IMR-90 (cell line): Measurements from ENCODE around the gene HES1. TPM values are rescaled to one million over a fixed set of nuclear protein-coding genes. Genes with fewer than 3 reads are reported as not detected.

Experiments used
- ATAC-seq: fragments of 200-7000 bp; cut with Tn5 transposase; 2 replicates; pipeline ENCODE4 v1.9.1; 2020; ENCODE audit warnings: low read depth, mild to moderate bottlenecking, moderate library complexity
- BruUV-seq: library from RNA; stranded (reverse); fragments of 400-500 nt; replicated peaks from 2 replicates; lab custom pipeline; 2021; lab: Mats Ljungman, UMichigan
- CTCF ChIA-PET: fragments of 300-600 bp; formaldehyde crosslinking; extraction: SDS; loops from one replicate; lab custom pipeline; 2021; ENCODE audit warnings: antibody characterized with exemption; lab: Yijun Ruan, JAX
- POLR2A ChIA-PET: fragments of 300-600 bp; sonication (Branson Sonifier 250); formaldehyde crosslinking; loops from one replicate; lab custom pipeline; 2022; ENCODE audit warnings: antibody characterized with exemption; ENCODE audit not compliant: unreplicated experiment; lab: Charles Lee
- DNase-seq: peaks from one replicate; pipeline ENCODE4 v3.0.0; 2013
- H2AFZ ChIP-seq: replicated peaks from 2 replicates; pipeline ENCODE3; 2013; ENCODE audit warnings: low read length, mild to moderate bottlenecking; ENCODE audit not compliant: poor library complexity
- H2AK5ac ChIP-seq: 2 replicates; pipeline ENCODE4 v1.6.1; 2013; ENCODE audit warnings: low read depth, low read length, inconsistent platforms
- H2AK9ac ChIP-seq: replicated peaks from 2 replicates; pipeline ENCODE3; 2013; ENCODE audit warnings: mild to moderate bottlenecking, low read depth, low read length, moderate library complexity; ENCODE audit not compliant: poor library complexity
- H2BK120ac ChIP-seq: 2 replicates; pipeline ENCODE4 v1.6.1; 2013; ENCODE audit warnings: low read depth, low read length, inconsistent platforms
- H2BK15ac ChIP-seq: 3 replicates; pipeline ENCODE4 v1.6.1; 2013; ENCODE audit warnings: low read depth, low read length, inconsistent platforms
- H2BK20ac ChIP-seq: 2 replicates; pipeline ENCODE4 v1.6.1; 2013; ENCODE audit warnings: low read depth, mild to moderate bottlenecking, inconsistent platforms, low read length, moderate library complexity
- H2BK5ac ChIP-seq: 2 replicates; pipeline ENCODE4 v1.6.1; 2013; ENCODE audit warnings: mild to moderate bottlenecking, low read depth, low read length, inconsistent platforms; ENCODE audit not compliant: poor library complexity, severe bottlenecking
- H3K14ac ChIP-seq: replicated peaks from 2 replicates; pipeline ENCODE4 v1.6.1; 2013; ENCODE audit warnings: low read depth, low read length, inconsistent platforms
- H3K18ac ChIP-seq: 2 replicates; pipeline ENCODE4 v1.6.1; 2013; ENCODE audit warnings: low read depth, low read length, control low read depth
- H3K23ac ChIP-seq: 2 replicates; pipeline ENCODE4 v1.6.1; 2013; ENCODE audit warnings: low read depth, low read length, inconsistent platforms
- H3K27ac ChIP-seq: 2 replicates; pipeline ENCODE4 v1.5.1; 2013; ENCODE audit warnings: mild to moderate bottlenecking, control low read depth, low read length; ENCODE audit not compliant: insufficient read depth
- H3K27me3 ChIP-seq: 2 replicates; pipeline ENCODE4 v1.6.1; 2013; ENCODE audit warnings: low read length; ENCODE audit not compliant: control insufficient read depth, insufficient read depth
- H3K36me3 ChIP-seq: 2 replicates; pipeline ENCODE4 v1.6.1; 2013; ENCODE audit warnings: low read length, mixed read lengths; ENCODE audit not compliant: control insufficient read depth, insufficient read depth
- H3K4ac ChIP-seq: 2 replicates; pipeline ENCODE4 v1.6.1; 2013; ENCODE audit warnings: low read depth, low read length, inconsistent platforms
- H3K4me1 ChIP-seq: 2 replicates; pipeline ENCODE4 v1.6.1; 2013; ENCODE audit warnings: low read length, mixed read lengths; ENCODE audit not compliant: control insufficient read depth, insufficient read depth
- H3K4me2 ChIP-seq: 2 replicates; pipeline ENCODE4 v1.6.1; 2013; ENCODE audit warnings: low read depth, mild to moderate bottlenecking, control low read depth, low read length, moderate library complexity
- H3K4me3 ChIP-seq: 2 replicates; pipeline ENCODE4 v1.5.1; 2013; ENCODE audit warnings: low read depth, mild to moderate bottlenecking, control low read depth, low read length, moderate library complexity; ENCODE audit not compliant: insufficient read depth
- H3K56ac ChIP-seq: 2 replicates; pipeline ENCODE4 v1.6.1; 2013; ENCODE audit warnings: low read length, inconsistent platforms; ENCODE audit not compliant: insufficient read depth; ENCODE audit errors: extremely low read depth
- H3K79me1 ChIP-seq, 2 experiments: 2 replicates each; pipeline ENCODE4 v1.6.1; 2013; ENCODE audit warnings: low read length in 2 of 2, inconsistent platforms in 1 of 2, low read depth in 1 of 2
- H3K9ac ChIP-seq: 2 replicates; pipeline ENCODE4 v1.6.1; 2013; ENCODE audit warnings: low read depth, low read length, control low read depth
- H3K9me1 ChIP-seq: 2 replicates; pipeline ENCODE4 v1.6.1; 2013; ENCODE audit warnings: low read length, inconsistent platforms; ENCODE audit not compliant: insufficient read depth
- H3K9me3 ChIP-seq: 2 replicates; pipeline ENCODE4 v1.6.1; 2013; ENCODE audit warnings: low read length; ENCODE audit not compliant: control insufficient read depth, insufficient read depth
- H4K20me1 ChIP-seq: 2 replicates; pipeline ENCODE4 v1.6.1; 2013; ENCODE audit warnings: low read length, inconsistent platforms; ENCODE audit not compliant: insufficient read depth
- H4K5ac ChIP-seq: 2 replicates; pipeline ENCODE4 v1.6.1; 2013; ENCODE audit warnings: mild to moderate bottlenecking, low read depth, low read length, control low read depth
- H4K8ac ChIP-seq, 2 experiments: 2 replicates each; pipeline ENCODE4 v1.6.1; 2013; ENCODE audit warnings: low read depth in 2 of 2, low read length in 2 of 2, control low read depth in 1 of 2, inconsistent platforms in 1 of 2
- H4K91ac ChIP-seq: 2 replicates; pipeline ENCODE4 v1.6.1; 2013; ENCODE audit warnings: low read depth, low read length, inconsistent platforms; ENCODE audit not compliant: insufficient read depth
- CHD1 ChIP-seq: IDR thresholded peaks from 2 replicates; pipeline ENCODE4 v1.6.1; 2012; ENCODE audit warnings: low read depth, low read length, improper control_type of control experiment
- MXI1 ChIP-seq: IDR thresholded peaks from 2 replicates; pipeline ENCODE4 v1.6.1; 2012; ENCODE audit warnings: low read depth, mild to moderate bottlenecking, low read length, moderate library complexity, borderline replicate concordance
- NFE2L2 ChIP-seq: fragments of 150-350 bp; IDR thresholded peaks from 2 replicates; pipeline ENCODE4 v1.6.1; 2016; ENCODE audit warnings: low read depth, mild to moderate bottlenecking, low read length
- RAD21 ChIP-seq: IDR thresholded peaks from 2 replicates; pipeline ENCODE4 v1.6.1; 2012; ENCODE audit warnings: low read length, improper control_type of control experiment
- RCOR1 ChIP-seq: IDR thresholded peaks from 2 replicates; pipeline ENCODE4 v1.6.1; 2012; ENCODE audit warnings: mild to moderate bottlenecking, low read length, improper control_type of control experiment; ENCODE audit not compliant: insufficient replicate concordance
- RFX5 ChIP-seq: IDR thresholded peaks from 2 replicates; pipeline ENCODE4 v1.8.0; 2012; ENCODE audit warnings: low read depth, mild to moderate bottlenecking, low read length, moderate library complexity
- WGBS, 2 experiments: methylation state at CpG; one replicate each; pipeline versions ENCODE4 v1.1.5 to v1.1.7; 2013; ENCODE audit warnings: missing lambda C conversion rate in 2 of 2; ENCODE audit not compliant: insufficient read length in 1 of 2; ENCODE audit errors: extremely low coverage in 2 of 2; 5-methylcytosine and 5-hydroxymethylcytosine counted together
- dilution Hi-C: fragments of 300-500 bp; cut with HindIII; formaldehyde crosslinking; loops from one replicate; pipeline ENCODE4 v1.14.3; 2018; ENCODE audit warnings: low sequenced_read_pairs; ENCODE audit not compliant: unreplicated experiment
- in situ Hi-C: fragments of 300-500 bp; cut with MboI; formaldehyde crosslinking; loops from 3 replicates; pipeline ENCODE4 v1.14.3; 2019; ENCODE audit warnings: low sequenced_read_pairs, inconsistent platforms, mixed read lengths
- intact Hi-C: fragments of 100-400 bp; cut with micrococcal nuclease; formaldehyde crosslinking; loops from 2 replicates; pipeline ENCODE4 v1.10.0; 2022
- polyA plus RNA-seq, 3 experiments: library from polyadenylated mRNA; depleted of rRNA; stranded (reverse); fragments of >200 nt; gene quantifications; 2 replicates each; pipeline ENCODE4 v1.2.3, GENCODE V29; 2012; ENCODE audit warnings: low replicate concordance in 1 of 3
- total RNA-seq: library from RNA; depleted of rRNA; stranded (reverse); fragments of >200 nt; gene quantifications from 2 replicates; pipeline ENCODE4 v1.2.3, GENCODE V29; 2012
- TF ChIP-seq, protein P1 (sequence below): fragments of 150-350 bp; IDR thresholded peaks from 2 replicates; pipeline ENCODE4 v1.6.1; 2017; ENCODE audit warnings: mild to moderate bottlenecking, antibody characterized with exemption, low read length, low read depth
- TF ChIP-seq, protein P2 (sequence below): conservative IDR thresholded peaks from 2 replicates; pipeline ENCODE4 v1.5.1; 2012; ENCODE audit warnings: mild to moderate bottlenecking, low read depth, low read length, improper control_type of control experiment
- TF ChIP-seq, protein P3 (sequence below): fragments of 150-350 bp; IDR thresholded peaks from 2 replicates; pipeline ENCODE4 v1.6.1; 2016; ENCODE audit warnings: low read depth, mild to moderate bottlenecking, low read length, moderate library complexity, borderline replicate concordance

Gene HES1
- total and polyA plus RNA-seq, 2 of the 4 experiments (the other 2 are of a cell fraction) = 3.6 to 6.7 TPM

DNA sequence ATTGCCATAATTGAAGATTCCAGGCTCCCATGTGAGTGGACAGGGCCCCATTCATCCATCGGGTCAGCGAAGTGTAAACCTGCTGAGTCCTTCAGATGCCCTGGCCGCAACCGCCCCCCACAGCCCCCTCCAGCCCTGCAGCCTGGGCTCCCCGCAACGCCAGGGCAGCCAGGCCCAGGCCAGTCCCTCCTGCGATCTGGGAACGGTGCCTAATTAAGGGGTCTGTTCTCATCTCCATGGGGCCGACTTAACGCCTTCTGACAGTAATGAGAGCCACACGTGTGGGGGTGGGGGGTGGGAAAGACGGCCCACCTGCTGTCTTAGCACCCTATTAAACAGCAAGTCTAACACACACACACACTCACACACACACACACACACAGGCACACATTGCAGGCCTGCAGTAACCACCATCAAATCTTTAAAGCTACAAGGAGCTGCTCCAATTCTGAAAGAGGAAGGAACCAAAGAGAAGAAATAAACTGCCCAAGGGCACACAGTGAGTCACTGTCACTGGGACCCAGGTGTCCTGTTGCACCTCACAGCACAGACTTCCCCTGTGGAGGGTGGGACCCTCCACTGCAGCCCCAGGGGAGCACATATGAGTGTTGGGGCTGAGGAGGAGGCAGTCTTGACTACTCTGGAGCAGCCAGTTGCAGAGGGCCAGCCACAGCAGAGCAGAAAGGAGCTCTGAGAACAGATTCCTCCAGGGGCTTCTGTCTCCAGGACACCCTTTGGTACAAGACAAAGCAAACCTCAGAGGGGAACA is 31.8 kb upstream of the HES1 start:
- Histone ChIP-seq H3K9ac (no peak overlapping the region), H4K91ac (no peak overlapping the region), H3K27ac (no peak overlapping the region), H3K56ac (no peak overlapping the region), H3K27me3 (peaks cover 73% of the 10 kb centered on the region), H2AK5ac (no peak overlapping the region), H3K23ac (no peak overlapping the region), H3K4me2 (no peak overlapping the region), H4K8ac (no peak overlapping the region), H2AFZ (no peak overlapping the region), H3K14ac (no peak overlapping the region), H2BK5ac (no peak overlapping the region), H3K4ac (no peak overlapping the region), H3K4me3 (no peak overlapping the region), H2BK15ac (no peak overlapping the region), H4K20me1 (no peaks in the 10 kb centered on the region), H3K9me1 (no peaks in the 10 kb centered on the region), H2BK20ac (no peak overlapping the region), H2BK120ac (no peak overlapping the region), H3K18ac (no peak overlapping the region), H4K5ac (no peak overlapping the region), H3K36me3 (no peaks in the 10 kb centered on the region), H3K4me1 (no peaks in the 10 kb centered on the region), H3K9me3 (no peaks in the 10 kb centered on the region), H2AK9ac (no peak overlapping the region), H3K79me1 (no peaks in the 10 kb centered on the region)
- in situ Hi-C loops = no loop called here
- no peak for DNase-seq
- no TSS peak for BruUV-seq
- ChIA-PET CTCF (no interaction called here), POLR2A (interaction anchor here (0.6 kb wide), 1 partner anchor 22 kb away, joined by 3 read pairs; no protein-coding TSS in a partner anchor)
- dilution Hi-C loops = no loop called here
- ATAC-seq = no peak
- TF ChIP-seq, protein P1, sequence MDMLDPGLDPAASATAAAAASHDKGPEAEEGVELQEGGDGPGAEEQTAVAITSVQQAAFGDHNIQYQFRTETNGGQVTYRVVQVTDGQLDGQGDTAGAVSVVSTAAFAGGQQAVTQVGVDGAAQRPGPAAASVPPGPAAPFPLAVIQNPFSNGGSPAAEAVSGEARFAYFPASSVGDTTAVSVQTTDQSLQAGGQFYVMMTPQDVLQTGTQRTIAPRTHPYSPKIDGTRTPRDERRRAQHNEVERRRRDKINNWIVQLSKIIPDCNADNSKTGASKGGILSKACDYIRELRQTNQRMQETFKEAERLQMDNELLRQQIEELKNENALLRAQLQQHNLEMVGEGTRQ = no peak
- no peak for TF ChIP-seq RFX5
- no peak for TF ChIP-seq NFE2L2
- TF ChIP-seq RAD21 = no peak
- no peak for TF ChIP-seq CHD1
- TF ChIP-seq, protein P2, sequence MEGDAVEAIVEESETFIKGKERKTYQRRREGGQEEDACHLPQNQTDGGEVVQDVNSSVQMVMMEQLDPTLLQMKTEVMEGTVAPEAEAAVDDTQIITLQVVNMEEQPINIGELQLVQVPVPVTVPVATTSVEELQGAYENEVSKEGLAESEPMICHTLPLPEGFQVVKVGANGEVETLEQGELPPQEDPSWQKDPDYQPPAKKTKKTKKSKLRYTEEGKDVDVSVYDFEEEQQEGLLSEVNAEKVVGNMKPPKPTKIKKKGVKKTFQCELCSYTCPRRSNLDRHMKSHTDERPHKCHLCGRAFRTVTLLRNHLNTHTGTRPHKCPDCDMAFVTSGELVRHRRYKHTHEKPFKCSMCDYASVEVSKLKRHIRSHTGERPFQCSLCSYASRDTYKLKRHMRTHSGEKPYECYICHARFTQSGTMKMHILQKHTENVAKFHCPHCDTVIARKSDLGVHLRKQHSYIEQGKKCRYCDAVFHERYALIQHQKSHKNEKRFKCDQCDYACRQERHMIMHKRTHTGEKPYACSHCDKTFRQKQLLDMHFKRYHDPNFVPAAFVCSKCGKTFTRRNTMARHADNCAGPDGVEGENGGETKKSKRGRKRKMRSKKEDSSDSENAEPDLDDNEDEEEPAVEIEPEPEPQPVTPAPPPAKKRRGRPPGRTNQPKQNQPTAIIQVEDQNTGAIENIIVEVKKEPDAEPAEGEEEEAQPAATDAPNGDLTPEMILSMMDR = no peak
- TF ChIP-seq MXI1 = no peak
- TF ChIP-seq, protein P3, sequence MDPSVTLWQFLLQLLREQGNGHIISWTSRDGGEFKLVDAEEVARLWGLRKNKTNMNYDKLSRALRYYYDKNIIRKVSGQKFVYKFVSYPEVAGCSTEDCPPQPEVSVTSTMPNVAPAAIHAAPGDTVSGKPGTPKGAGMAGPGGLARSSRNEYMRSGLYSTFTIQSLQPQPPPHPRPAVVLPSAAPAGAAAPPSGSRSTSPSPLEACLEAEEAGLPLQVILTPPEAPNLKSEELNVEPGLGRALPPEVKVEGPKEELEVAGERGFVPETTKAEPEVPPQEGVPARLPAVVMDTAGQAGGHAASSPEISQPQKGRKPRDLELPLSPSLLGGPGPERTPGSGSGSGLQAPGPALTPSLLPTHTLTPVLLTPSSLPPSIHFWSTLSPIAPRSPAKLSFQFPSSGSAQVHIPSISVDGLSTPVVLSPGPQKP = no peak
- TF ChIP-seq RCOR1 = no peak
- no CpG with 5 or more reads among the region's 12 CpGs for WGBS, 2 experiments
- intact Hi-C loops = no loop called here
